Activated T-cell treated with anti-CD3 and anti-CD28 coated beads for 24 hours (primary cell): ENCODE data around the gene ABCA13.

ENCODE experiments used
- DNase-seq: peaks from one replicate; pipeline ENCODE4 v3.0.0-alpha.2; 2020; ENCODE audit warnings: low read depth

Gene ABCA13

DNA sequence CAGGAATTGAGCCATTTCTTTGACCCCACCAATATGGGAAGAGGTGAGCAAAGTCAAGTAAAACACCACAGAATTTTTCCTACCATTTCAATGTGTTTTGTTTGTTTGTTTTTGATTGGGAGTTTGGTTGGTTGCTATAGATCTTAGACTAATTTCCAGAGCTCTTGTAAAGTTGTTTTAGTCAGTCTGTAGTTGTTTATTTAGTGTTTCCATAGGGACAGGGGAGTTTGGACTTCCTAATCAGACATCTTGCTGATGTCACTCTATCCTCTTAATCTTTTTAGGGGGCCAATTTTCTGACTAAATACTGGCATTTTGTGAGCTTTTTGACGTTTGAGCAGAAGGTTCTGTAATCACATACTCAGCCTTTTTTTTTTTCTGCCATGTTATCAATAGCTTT is 266.9 kb downstream of the ABCA13 start:
- DNase-seq = no peak

DNA sequence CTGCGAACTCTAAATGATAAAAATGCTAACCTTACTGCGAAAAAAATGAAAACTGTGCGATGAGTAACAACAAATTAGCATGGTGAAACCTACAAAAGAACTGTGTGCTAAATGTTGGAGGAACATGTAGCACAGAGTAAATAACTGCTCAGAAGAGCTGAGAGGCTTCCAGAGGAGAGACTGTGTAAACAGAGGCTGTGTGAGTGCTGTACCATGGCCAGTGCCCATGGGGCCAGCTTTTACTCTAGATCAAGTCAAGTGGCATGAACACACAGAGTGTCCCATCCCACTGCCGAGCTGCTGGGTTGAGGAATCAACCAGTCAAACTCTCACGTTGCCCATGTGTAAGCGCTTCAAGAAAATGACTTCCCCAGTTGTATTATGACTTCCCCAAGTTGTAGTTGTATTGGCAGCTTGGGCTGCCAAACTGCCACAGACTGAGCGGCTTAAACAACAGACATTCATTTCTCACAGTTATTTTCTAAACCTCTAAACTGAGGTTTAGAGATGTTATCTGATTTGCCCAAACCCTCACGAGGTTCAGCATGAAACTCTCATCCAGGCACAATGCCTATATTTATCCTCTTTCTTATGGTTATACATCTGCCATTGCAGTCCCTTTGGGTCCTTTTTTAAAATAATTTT is 270.7 kb downstream of the ABCA13 start:
- no peak for DNase-seq

- no peak for DNase-seq
Measured at GRCh38 chr7:48443051-48443450, 271.8 kb downstream of the ABCA13 start.

DNA sequence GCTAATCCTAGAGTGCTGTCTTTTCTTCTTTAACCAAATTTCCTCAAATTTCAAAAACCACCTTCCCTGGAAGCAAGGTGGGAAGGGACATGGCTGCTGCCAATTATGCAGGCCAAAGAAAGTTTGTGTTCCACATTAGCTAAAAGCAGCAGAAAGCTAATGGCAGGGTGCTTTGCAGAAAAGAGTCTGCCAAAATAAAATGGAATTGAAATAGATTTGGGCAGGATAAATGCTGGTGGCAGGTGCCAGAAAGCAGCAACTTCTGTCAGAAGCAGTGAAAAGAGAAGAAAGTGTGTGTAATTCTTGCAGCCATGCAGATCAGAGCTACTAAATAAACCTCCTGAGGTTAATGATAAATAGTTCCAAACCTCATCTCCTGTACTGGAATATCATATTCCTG is 275.5 kb downstream of the ABCA13 start:
- DNase-seq = no peak

GRCh38 chr7:48452218-48452617 is 281.0 kb downstream of the ABCA13 start:
- no peak for DNase-seq

- no peak for DNase-seq
Measured at GRCh38 chr7:48454750-48455192, 283.5 kb downstream of the ABCA13 start.

DNA sequence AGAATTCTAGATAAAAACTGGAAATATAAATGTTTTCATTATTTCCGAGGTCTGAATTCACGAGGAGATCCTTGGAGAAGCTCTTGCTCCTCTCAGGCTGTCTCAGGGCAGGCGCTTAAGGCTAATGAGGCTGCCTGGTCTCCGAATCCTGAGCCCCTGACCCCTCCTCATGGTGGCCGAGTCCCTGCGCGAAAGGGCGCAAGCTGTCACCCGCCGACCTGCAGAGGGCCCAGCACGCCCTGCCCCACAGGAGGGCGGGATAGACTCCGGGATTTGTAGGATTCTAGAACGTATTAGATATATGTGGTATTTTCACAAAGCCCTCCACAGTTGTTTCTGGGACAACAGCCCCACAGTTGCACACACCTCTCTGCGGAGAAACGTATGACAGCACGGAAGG is 284.1 kb downstream of the ABCA13 start:
- DNase-seq = no peak

DNA sequence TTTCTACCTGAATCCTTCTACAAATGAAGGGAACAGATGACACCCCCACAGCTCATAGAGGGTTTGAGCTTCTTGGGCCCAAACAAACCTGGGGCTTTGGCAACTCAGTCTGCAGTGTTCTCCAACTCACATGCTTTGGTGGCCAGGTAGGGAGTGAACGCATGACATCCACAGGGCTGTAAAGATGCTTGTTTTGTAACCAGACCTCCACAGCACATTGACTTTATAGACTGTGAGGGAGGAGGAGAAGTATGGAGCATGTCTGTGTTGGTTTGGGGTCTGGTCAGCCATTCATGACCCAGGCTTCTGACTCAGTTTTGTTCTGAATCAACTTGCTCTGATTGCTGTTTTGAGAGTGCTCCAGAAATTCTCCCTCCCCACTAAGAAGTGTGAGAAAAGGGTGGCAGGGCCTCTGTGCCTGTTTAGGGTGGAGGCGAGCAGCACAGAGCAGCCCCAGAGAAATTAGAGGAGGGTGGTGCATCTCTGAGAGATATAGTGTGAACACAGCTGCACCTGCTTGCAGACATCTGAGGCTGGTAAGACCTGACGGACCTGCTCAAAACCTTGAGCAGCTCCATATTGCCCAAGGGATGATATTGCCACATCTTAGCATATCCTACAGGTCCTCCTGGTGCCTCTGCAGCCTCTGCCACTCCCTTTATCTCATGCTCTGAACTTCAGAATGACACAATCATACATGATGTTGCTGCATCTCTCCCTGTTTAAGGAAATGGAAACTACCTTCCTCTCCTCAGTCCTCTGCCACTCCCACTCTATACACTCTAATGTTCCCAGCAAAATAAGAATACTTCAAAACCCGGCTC is 287.7 kb downstream of the ABCA13 start:
- no peak for DNase-seq

DNA sequence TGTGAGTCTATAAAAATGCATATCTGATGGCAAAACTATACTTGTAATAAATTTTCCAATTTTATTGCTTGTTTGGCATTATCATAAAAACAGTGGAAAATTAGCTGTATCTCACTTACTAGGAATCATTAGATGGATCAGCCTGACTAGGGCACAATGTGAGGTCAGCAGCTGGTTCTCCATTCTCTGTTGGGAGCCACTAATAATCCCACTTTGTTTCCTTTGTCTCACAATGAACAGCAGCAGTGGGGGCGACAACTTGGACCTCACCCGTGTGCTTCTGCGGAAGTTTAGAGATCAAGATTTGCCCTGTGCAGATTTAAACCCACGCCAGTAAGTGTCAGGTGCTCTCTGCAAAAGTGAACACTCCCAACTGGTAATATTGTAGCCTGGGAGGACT is 295.5 kb downstream of the ABCA13 start:
- DNase-seq = no peak

DNA sequence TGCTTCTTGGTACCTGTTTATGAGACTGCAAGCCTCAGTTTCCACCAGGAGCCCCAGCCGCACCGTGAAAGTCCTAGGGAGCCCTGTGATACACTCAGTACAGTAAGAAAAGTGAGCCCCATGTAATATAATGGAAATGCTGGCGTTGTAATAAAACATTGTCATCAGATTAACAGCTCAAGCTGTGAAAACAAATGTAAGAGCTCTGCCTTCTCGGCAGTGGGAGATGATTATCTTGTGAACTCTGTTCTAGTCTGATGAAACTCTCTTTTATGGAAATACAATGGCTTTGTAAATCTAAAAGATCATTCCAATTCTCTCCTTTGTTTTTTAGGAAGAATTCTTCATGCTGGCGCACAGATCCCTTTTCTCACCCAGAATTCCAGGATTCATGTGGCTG is 299.9 kb downstream of the ABCA13 start:
- DNase-seq = no peak

GRCh38 chr7:48472640-48473039 is 301.4 kb downstream of the ABCA13 start:
- DNase-seq = no peak

DNA sequence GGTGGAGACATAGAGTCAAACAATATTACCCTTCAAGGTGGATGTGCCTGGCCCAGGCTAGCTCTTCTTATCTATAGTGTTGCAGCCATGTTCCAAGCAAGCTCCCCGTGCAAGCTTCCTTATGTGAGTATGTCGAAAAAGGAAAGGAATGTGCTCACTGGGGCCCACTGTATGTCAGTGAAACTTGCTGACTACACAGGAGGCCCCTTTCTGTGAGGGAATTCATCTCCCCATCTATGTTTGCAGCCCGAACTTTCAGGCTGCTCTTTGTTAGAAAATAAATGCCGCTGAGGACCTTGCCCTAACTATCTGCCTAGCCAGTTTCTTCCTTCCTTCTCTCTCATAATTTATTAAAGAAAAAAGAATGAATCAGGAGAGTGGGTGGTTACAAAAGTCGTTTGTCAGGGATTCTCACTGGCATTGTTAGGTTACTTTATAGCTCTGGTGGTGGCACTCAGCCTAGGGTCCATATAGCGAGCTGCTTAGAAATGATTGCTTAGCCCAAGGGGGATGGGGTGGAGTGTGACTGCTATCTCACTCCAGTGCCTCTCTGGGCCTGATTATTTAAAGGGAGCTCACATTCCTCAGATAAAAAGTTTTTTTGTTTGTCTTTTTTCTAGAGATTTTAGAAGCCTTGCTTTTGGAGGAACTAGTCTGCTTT is 302.1 kb downstream of the ABCA13 start:
- no peak for DNase-seq

- DNase-seq = no peak
Measured at GRCh38 chr7:48481235-48481634, 310.0 kb downstream of the ABCA13 start.

DNA sequence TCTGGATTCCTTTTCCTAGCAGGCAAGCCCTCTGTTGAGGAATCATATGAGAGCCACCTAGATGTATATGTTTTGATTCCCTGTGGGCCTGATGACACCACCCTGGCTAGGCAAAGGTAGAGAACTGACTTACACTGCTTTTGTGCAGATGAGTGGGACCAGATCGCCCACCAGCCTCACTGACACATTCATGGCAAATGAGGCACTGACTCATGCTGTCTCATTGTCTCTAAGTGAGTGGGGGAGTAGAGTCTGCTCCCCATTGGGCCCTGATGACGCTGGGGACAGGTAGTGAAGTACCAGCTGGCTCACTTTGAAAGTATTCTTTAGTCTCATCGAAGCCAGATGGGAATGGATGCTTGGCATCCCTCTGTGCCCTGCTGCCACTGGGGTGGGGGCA is 326.3 kb downstream of the ABCA13 start:
- no peak for DNase-seq

DNA sequence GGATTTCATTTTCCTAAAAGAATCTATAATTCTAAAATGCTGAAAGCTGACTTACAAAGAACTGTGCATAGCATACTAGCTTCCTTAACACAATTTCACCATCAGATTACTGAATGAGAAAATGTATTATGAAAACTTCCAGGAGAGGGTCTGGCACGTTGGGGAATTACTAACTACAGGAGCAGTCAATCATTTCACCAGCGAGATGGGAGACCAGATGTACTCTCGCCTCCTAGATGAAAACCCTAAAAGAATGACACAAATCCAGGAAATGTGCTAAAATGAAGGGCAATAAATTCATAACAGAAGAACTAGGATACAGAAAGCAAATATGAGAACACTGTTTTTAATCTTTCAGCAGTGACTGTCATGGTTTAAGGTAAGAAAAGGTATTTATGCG is 330.8 kb downstream of the ABCA13 start:
- DNase-seq = no peak

DNA sequence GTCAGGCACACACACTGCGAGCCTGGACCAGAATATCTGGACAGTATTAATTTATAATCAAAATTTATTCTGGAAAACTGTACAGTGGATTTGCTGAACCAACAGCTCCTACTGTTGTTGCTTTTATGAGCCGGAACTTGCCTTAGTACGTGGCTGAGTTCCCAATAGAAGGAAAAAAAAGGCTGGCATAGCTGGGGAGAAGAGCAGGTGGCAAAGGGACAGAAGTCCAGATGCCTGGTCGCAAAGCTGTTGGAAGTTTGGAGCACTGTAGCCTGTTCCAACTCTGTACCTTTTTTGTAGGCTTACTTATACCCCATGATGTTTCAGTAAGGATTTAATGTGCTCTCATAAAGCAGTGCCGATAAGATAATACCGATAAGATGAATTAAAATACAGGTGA is 333.8 kb downstream of the ABCA13 start:
- no peak for DNase-seq

- DNase-seq = no peak
Measured at GRCh38 chr7:48505466-48505865, 334.2 kb downstream of the ABCA13 start.

DNA sequence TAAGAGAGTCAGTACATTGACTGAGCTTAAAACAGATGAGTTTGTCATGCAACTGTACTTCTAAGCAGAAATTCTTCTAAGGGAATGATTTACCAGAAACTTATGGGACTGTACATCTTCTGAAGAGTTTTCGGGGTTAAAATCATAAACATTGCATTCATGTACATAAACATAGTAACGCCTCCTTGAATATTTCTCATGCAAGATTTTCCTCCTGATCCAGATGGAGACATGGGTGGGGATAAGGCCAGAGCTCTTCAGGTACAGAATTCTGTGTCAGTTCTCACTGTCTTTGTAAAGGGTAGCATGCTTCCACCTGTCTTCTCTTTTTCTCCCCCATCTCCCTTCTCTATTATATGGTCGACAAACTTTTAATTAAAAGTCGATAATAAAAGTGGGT is 335.3 kb downstream of the ABCA13 start:
- DNase-seq = no peak

GRCh38 chr7:48511080-48511479 is 339.8 kb downstream of the ABCA13 start:
- no peak for DNase-seq

DNA sequence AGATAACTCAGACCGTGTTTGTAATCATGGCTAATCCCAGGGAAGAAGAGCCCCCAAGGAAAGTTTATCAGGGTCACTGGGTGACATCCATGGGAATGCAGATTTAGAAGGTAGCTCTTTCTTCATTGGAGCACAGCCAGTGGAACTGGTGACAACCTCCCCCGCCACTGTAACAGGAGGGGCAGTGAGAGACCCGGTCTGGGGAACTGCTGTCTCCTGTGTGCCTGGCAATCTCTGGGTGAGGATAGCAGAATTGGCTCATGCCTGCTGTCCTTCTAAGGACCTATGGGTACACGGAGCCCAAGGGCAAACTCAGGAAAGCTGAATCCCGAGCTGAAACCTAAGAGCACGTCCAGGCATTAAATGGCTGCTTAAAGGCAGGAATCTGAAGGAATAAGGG is 341.6 kb downstream of the ABCA13 start:
- no peak for DNase-seq

- DNase-seq = no peak
Measured at GRCh38 chr7:48515171-48515570, 343.9 kb downstream of the ABCA13 start.

DNA sequence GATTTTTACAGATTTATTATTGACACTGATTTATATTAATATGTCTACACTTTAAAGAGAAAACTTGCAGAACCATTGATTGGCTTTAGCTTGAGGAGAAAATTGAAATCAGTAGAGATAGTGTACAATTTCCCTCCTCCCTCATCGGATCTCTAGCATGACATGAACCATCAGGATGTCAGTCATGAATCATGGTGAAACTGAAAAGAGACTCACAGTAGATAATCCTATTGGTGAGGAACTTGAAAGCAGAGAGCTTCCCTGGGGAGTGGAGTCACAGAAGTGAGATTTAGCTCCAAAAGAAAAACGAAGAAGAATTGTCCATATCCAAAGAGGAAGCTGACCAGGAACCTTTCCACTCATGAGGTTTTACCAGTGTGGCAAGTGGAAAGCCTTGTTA is 346.8 kb downstream of the ABCA13 start:
- no peak for DNase-seq

DNA sequence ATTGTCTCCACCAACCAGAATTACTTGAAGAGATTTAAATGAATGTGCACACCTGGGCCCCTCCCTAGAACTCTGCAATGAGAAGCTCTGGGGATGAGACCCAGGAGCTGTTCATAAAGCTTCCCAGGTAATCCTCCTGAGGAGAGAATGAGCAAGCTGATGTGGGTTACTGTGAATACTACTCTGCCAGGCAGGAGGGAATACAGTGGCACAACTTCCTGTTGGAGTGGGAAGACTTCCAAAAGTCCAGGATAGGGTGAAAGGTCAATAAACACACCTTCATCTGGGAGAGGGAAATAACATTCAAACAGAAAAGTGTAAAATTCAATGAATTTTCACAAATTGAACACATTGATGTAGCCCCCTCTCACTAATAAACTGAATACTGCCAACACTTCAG is 351.4 kb downstream of the ABCA13 start:
- no peak for DNase-seq
